Measurements from ENCODE around the gene KLRG1. TPM values are rescaled to one million over a fixed set of nuclear protein-coding genes. Genes with fewer than 3 reads are reported as not detected.

The KLRG1 gene
- total and polyA plus RNA-seq, 7 experiments from 2014 or later, result 2.8 to 43.8 (median 18.0) TPM

GRCh38 chr12:9001233-9001632, 11.9 kb downstream of the KLRG1 start:
- intact Hi-C loops (cut with micrococcal nuclease), result loop anchor here in 1 of 2 donors (1.0 to 2.0 kb wide), 2 partner anchors 9 to 14 kb away; no protein-coding TSS in a partner anchor
- Histone ChIP-seq H3K27ac (ENCODE audit: low read depth, low read length) (no peak overlapping the region), H3K27me3 (ENCODE audit: control insufficient read depth in 2 of 2, insufficient read depth in 2 of 2, low read length in 2 of 2) (no peaks in the 10 kb centered on the region), H3K4me1 (ENCODE audit: control insufficient read depth in 2 of 2, insufficient read depth in 2 of 2, low read length in 2 of 2) (peaks cover 17 to 46% of the 10 kb centered on the region in 2 donors), H3K9me3 (ENCODE audit: control insufficient read depth in 2 of 3, low read length in 3 of 3) (no peaks in the 10 kb centered on the region), H3K36me3 (ENCODE audit: control insufficient read depth in 2 of 3, insufficient read depth in 3 of 3, low read length in 3 of 3) (no peaks in the 10 kb centered on the region), H3K4me3 (ENCODE audit: low read length) (no peak overlapping the region)
- Mint-ChIP-seq H3K27ac (peak overlapping the region in 1 of 9 donors; percentile 90), H3K27me3 (peaks cover 0 to 3% (median 0%) of the 10 kb centered on the region in 5 donors), H3K4me3 (no peak overlapping the region), H3K9me3 (peaks cover 0 to 5% (median 0%) of the 10 kb centered on the region in 11 donors), H3K4me1 (peaks cover 11 to 64% (median 40%) of the 10 kb centered on the region in 7 donors), H3K36me3 (peaks cover 0 to 43% (median 7%) of the 10 kb centered on the region in 5 donors)
- no peak for DNase-seq
- POLR2A ChIA-PET, result interaction anchor here (1.3 to 2.3 kb wide), 4 partner anchors 9 to 49 kb away, joined by 4 to 7 read pairs (median 4); no protein-coding TSS in a partner anchor
- ATAC-seq, result no peak
- CTCF ChIA-PET, result interaction anchor here (0.7 to 1.5 kb wide), 4 partner anchors 22 to 49 kb away, joined by 3 to 4 read pairs (median 3); no protein-coding TSS in a partner anchor

GRCh38 chr12:9002335-9002734, 13.0 kb downstream of the KLRG1 start:
- Mint-ChIP-seq H3K4me1 (peaks cover 2 to 62% (median 37%) of the 10 kb centered on the region in 7 donors), H3K27me3 (peaks cover 0 to 3% (median 0%) of the 10 kb centered on the region in 5 donors), H3K27ac (peak overlapping the region in 5 of 9 donors; percentile 5 to 68 (median 43)), H3K36me3 (peaks cover 0 to 44% (median 10%) of the 10 kb centered on the region in 5 donors), H3K9me3 (peaks cover 0 to 5% (median 0%) of the 10 kb centered on the region in 11 donors), H3K4me3 (no peak overlapping the region)
- DNase-seq (no peak), ATAC-seq (no peak)
- H3K9me3 ChIP-seq (ENCODE audit: control insufficient read depth in 2 of 3, low read length in 3 of 3), result no peaks in the 10 kb centered on the region
- no peak overlapping the region for H3K27ac ChIP-seq (ENCODE audit: low read depth, low read length)
- no peak overlapping the region for H3K4me3 ChIP-seq (ENCODE audit: low read length)
- POLR2A ChIA-PET, result interaction anchor here (1.4 to 1.5 kb wide), 2 partner anchors 9 to 53 kb away, joined by 3 to 5 read pairs; partner anchors contain the start of gene M6PR
- intact Hi-C loops (cut with micrococcal nuclease), result no loop called here
- no peaks in the 10 kb centered on the region for H3K27me3 ChIP-seq (ENCODE audit: control insufficient read depth in 2 of 2, insufficient read depth in 2 of 2, low read length in 2 of 2)
- H3K36me3 ChIP-seq (ENCODE audit: control insufficient read depth in 2 of 3, insufficient read depth in 3 of 3, low read length in 3 of 3), result no peaks in the 10 kb centered on the region
- H3K4me1 ChIP-seq (ENCODE audit: control insufficient read depth in 2 of 2, insufficient read depth in 2 of 2, low read length in 2 of 2), result peaks cover 6 to 40% of the 10 kb centered on the region in 2 donors
- CTCF ChIA-PET, result interaction anchor here (1.6 kb wide), 1 partner anchor 52 kb away, joined by 4 read pairs; no protein-coding TSS in a partner anchor

DNA sequence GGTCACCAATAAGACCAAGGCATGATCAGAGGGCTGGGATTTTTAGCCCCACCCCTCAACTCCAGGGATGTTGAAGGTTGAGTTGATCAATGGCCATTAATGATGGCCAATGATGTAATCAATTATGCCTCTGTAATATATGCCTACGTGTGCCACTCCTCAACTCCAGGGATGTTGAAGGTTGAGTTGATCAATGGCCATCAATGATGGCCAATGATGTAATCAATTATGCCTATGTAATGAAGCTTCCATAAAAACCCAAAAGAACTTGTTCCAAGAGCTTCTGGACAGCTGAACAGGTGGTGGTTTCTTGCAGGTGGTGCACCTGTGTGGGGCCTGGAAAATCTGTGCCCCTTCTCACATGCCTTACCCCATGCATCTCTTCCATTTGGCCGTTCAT, 33.2 kb downstream of the KLRG1 start:
- H3K36me3 Mint-ChIP-seq, result peaks cover under 1 to 25% (median 15%) of the 10 kb centered on the region in 5 donors
- H3K27ac Mint-ChIP-seq, result peak overlapping the region in 4 of 9 donors; percentile 67 to 89 (median 86)
- DNase-seq, result no peak
- peaks cover 0 to 37% (median 15%) of the 10 kb centered on the region in 11 donors for H3K9me3 Mint-ChIP-seq
- H3K4me1 ChIP-seq (ENCODE audit: control insufficient read depth in 2 of 2, insufficient read depth in 2 of 2, low read length in 2 of 2), result peaks cover 40 to 53% of the 10 kb centered on the region in 2 donors
- no peaks in the 10 kb centered on the region for H3K9me3 ChIP-seq (ENCODE audit: control insufficient read depth in 2 of 3, low read length in 3 of 3)
- H3K27me3 ChIP-seq (ENCODE audit: control insufficient read depth in 2 of 2, insufficient read depth in 2 of 2, low read length in 2 of 2), result no peaks in the 10 kb centered on the region
- no peak overlapping the region for H3K27ac ChIP-seq (ENCODE audit: low read depth, low read length)
- peaks cover 0 to 2% (median 0%) of the 10 kb centered on the region in 5 donors for H3K27me3 Mint-ChIP-seq
- no peak for ATAC-seq
- no peak overlapping the region for H3K4me3 ChIP-seq (ENCODE audit: low read length)
- POLR2A ChIA-PET, result interaction anchor here (0.7 to 13.4 kb wide), 4 partner anchors 10 to 70 kb away, joined by 3 to 148 read pairs (median 3); partner anchors contain the start of gene M6PR
- H3K4me1 Mint-ChIP-seq, result peaks cover 8 to 48% (median 28%) of the 10 kb centered on the region in 7 donors
- CTCF ChIA-PET, result interaction anchor here (0.8 to 1.5 kb wide), 3 partner anchors 64 to 914 kb away, joined by 3 to 4 read pairs (median 3); partner anchors contain the start of gene M6PR
- H3K4me3 Mint-ChIP-seq, result peak overlapping the region in 5 of 10 donors; percentile 22 to 59 (median 46)
- intact Hi-C loops (cut with micrococcal nuclease), result no loop called here
- H3K36me3 ChIP-seq (ENCODE audit: control insufficient read depth in 2 of 3, insufficient read depth in 3 of 3, low read length in 3 of 3), result no peaks in the 10 kb centered on the region

DNA sequence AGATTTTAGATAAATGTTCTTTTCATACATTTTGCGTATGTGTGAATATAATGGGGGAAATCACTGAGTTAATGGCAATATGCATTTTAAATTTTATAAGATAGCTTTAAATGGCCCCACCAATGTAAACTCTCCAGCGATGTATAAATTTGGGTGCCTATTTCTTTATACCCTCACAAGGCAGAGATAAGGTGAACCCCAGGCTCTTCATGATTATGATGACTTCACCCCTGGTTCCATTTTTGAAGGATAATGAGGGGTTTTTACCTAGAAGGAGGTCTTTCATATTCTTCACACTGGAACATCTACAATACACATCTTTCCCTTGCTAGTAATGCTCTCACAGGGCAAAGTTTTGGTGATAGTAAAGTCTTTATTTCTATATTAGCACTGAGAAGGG, 35.2 kb downstream of the KLRG1 start:
- intact Hi-C loops (cut with micrococcal nuclease), result loop anchor here (2.0 kb wide), 2 partner anchors 14 to 36 kb away; partner anchors contain the start of gene KLRG1 (in 1 of the 2)

DNA sequence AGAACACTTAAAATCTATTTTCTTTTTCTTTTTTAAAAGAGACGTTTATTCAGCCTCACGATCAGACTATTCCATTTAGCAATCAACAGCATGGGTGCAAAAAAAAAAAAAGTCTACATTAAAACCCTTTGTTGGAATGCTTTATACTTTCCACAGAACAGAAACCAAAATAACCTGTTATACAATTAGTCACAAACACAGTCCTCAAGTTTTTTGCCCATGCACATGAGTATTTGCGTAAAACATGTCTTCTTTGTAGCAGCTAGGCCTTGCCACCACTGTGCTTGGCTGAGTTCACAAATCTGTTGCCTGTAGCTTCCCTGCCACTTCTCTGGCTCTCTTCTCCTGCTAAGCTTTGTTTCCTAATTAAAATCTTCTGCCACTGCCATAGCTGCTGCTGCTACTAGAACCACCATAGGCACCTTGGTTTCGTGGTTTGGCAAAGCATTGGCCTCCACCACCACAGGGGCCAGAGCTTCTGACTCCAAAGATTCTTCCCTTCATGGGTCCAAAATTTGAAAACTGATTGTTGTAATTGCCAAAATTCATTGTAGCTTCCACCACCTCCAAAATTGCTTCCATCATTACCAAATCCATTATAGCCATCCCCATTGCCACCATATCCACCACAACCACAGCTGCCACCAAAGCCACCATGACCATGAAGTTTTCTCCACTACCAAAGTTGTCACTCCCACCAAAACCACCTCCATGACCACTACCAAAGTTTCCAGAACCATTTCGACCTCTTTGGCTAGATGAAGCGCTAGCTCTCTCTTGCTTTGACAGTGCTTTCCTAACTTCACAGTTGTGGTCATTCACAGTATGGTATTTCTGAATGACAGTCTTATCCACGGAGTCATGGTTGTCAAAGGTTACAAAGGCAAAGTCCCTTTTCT, 38.1 kb downstream of the KLRG1 start:
- H3K9me3 Mint-ChIP-seq, result peaks cover 0 to 15% (median 1%) of the 10 kb centered on the region in 11 donors
- H3K36me3 Mint-ChIP-seq, result peaks cover 0 to 16% (median 10%) of the 10 kb centered on the region in 5 donors
- peak in 1 of 9 donors; percentile 46 for DNase-seq
- POLR2A ChIA-PET, result interaction anchor here (0.6 to 13.4 kb wide), 7 partner anchors 7 to 690 kb away, joined by 3 to 148 read pairs (median 5); partner anchors contain the start of gene M6PR
- intact Hi-C loops (cut with micrococcal nuclease), result loop anchor here (5.0 kb wide), 2 partner anchors 380 to 785 kb away; no protein-coding TSS in a partner anchor
- no peak for ATAC-seq
- Histone ChIP-seq H3K27me3 (ENCODE audit: control insufficient read depth in 2 of 2, insufficient read depth in 2 of 2, low read length in 2 of 2) (no peaks in the 10 kb centered on the region), H3K36me3 (ENCODE audit: control insufficient read depth in 2 of 3, insufficient read depth in 3 of 3, low read length in 3 of 3) (no peaks in the 10 kb centered on the region), H3K9me3 (ENCODE audit: control insufficient read depth in 2 of 3, low read length in 3 of 3) (no peaks in the 10 kb centered on the region), H3K4me3 (ENCODE audit: low read length) (no peak overlapping the region), H3K4me1 (ENCODE audit: control insufficient read depth in 2 of 2, insufficient read depth in 2 of 2, low read length in 2 of 2) (peaks cover 53 to 69% of the 10 kb centered on the region in 2 donors), H3K27ac (ENCODE audit: low read depth, low read length) (peak overlapping the region; percentile 73)
- CTCF ChIA-PET, result interaction anchor here (0.6 to 15.7 kb wide), 5 partner anchors 9 to 107 kb away, joined by 3 to 287 read pairs (median 3); partner anchors contain the start of gene M6PR
- H3K4me3 Mint-ChIP-seq, result peak overlapping the region; percentile 21 to 69 (median 60)
- peaks cover 20 to 57% (median 49%) of the 10 kb centered on the region in 7 donors for H3K4me1 Mint-ChIP-seq
- peaks cover 0 to 2% (median 0%) of the 10 kb centered on the region in 5 donors for H3K27me3 Mint-ChIP-seq
- H3K27ac Mint-ChIP-seq, result peak overlapping the region in 3 of 9 donors; percentile 24 to 97 (median 94)

More for the DNA sequence above, 35.2 kb downstream of the KLRG1 start:
- ChIA-PET POLR2A (interaction anchor here (0.7 to 13.4 kb wide), 9 partner anchors 13 to 590 kb away, joined by 3 to 148 read pairs (median 4); partner anchors contain the start of gene M6PR), CTCF (interaction anchor here (0.6 to 15.7 kb wide), 4 partner anchors 12 to 307 kb away, joined by 3 to 287 read pairs (median 8); partner anchors contain the start of gene M6PR)
- no peak for ATAC-seq
- Histone ChIP-seq H3K36me3 (ENCODE audit: control insufficient read depth in 2 of 3, insufficient read depth in 3 of 3, low read length in 3 of 3) (no peaks in the 10 kb centered on the region), H3K4me1 (ENCODE audit: control insufficient read depth in 2 of 2, insufficient read depth in 2 of 2, low read length in 2 of 2) (peaks cover 48 to 62% of the 10 kb centered on the region in 2 donors), H3K27ac (ENCODE audit: low read depth, low read length) (peak overlapping the region; percentile 73), H3K4me3 (ENCODE audit: low read length) (peak overlapping the region; percentile 8), H3K9me3 (ENCODE audit: control insufficient read depth in 2 of 3, low read length in 3 of 3) (no peaks in the 10 kb centered on the region), H3K27me3 (ENCODE audit: control insufficient read depth in 2 of 2, insufficient read depth in 2 of 2, low read length in 2 of 2) (no peaks in the 10 kb centered on the region)
- Mint-ChIP-seq H3K4me3 (no peak overlapping the region), H3K36me3 (peaks cover 0 to 26% (median 13%) of the 10 kb centered on the region in 5 donors), H3K27ac (no peak overlapping the region), H3K9me3 (peaks cover 0 to 20% (median 7%) of the 10 kb centered on the region in 11 donors), H3K4me1 (peaks cover 16 to 49% (median 39%) of the 10 kb centered on the region in 7 donors), H3K27me3 (peaks cover 0 to 3% (median 0%) of the 10 kb centered on the region in 5 donors)
- no peak for DNase-seq

Data from naive thymus-derived CD4-positive, alpha-beta T cell (primary cell).